ENCODE data around the gene PTH1R. TPM values are rescaled to one million over a fixed set of nuclear protein-coding genes. Genes with fewer than 3 reads are reported as not detected.

The PTH1R gene
- polyA plus RNA-seq, 3 donors: not detected

- no peak overlapping the region for H3K27ac ChIP-seq (ENCODE audit: low read depth in 1 of 2, low read length in 2 of 2)
- H3K4me1 ChIP-seq (ENCODE audit: control insufficient read depth in 1 of 2, insufficient read depth in 2 of 2, low read length in 2 of 2): peaks cover 17 to 21% of the 10 kb centered on the region in 2 donors
- no peak overlapping the region for H2AFZ ChIP-seq (ENCODE audit: insufficient read depth, low read depth, low read length, poor library complexity, severe bottlenecking)
- H3K36me3 ChIP-seq (replicated peaks in 1 of 2; ENCODE audit: control insufficient read depth in 1 of 2, insufficient read depth in 2 of 2, low read length in 2 of 2): no peaks in the 10 kb centered on the region
- no peak overlapping the region for H3K27ac Mint-ChIP-seq
- H3K4me2 ChIP-seq (replicated peaks; ENCODE audit: extremely low read depth, low read length, poor library complexity, severe bottlenecking): no peak overlapping the region
- no peak for DNase-seq
- no peak for TF ChIP-seq CTCF (IDR thresholded peaks at IDR 0.05)
- H3K4me1 Mint-ChIP-seq: peaks cover 13% of the 10 kb centered on the region
- no peak overlapping the region for H3K4me3 Mint-ChIP-seq
- H3K79me2 ChIP-seq (ENCODE audit: insufficient read depth, low read length): no peaks in the 10 kb centered on the region
- H3K27me3 Mint-ChIP-seq (ENCODE audit: low read depth in 3 of 3): peaks cover 9 to 30% (median 17%) of the 10 kb centered on the region in 3 donors
- no peaks in the 10 kb centered on the region for H4K20me1 ChIP-seq (ENCODE audit: insufficient read depth, low read length)
- H3K36me3 Mint-ChIP-seq: no peaks in the 10 kb centered on the region
- no peak overlapping the region for H3K4me3 ChIP-seq (replicated peaks in 1 of 3; ENCODE audit: low read depth in 2 of 3, low read length in 3 of 3)
- intact Hi-C loops (cut with micrococcal nuclease): no loop called here
- peaks cover 0 to 19% of the 10 kb centered on the region in 2 donors for H3K27me3 ChIP-seq (ENCODE audit: control insufficient read depth in 2 of 2, insufficient read depth in 2 of 2, low read length in 2 of 2)
- peaks cover 18 to 35% (median 29%) of the 10 kb centered on the region in 7 donors for H3K9me3 Mint-ChIP-seq
- peaks cover 16 to 17% of the 10 kb centered on the region in 2 donors for H3K9me3 ChIP-seq (replicated peaks in 1 of 2; ENCODE audit: control insufficient read depth in 1 of 2, insufficient read depth in 1 of 2, low read length in 2 of 2)
- WGBS (ENCODE audit: insufficient coverage): 100% methylated on average over 1 of the region's 3 CpGs
- no peak overlapping the region for H3K9ac ChIP-seq (ENCODE audit: insufficient read depth, low read length, poor library complexity, severe bottlenecking)
Observed at GRCh38 chr3:46843508-46843907, 34.0 kb upstream of the PTH1R start.

- Mint-ChIP-seq H3K9me3 (peaks cover 16 to 28% (median 24%) of the 10 kb centered on the region in 7 donors), H3K36me3 (no peaks in the 10 kb centered on the region), H3K4me3 (no peak overlapping the region), H3K4me1 (peaks cover 13% of the 10 kb centered on the region), H3K27me3 (ENCODE audit: low read depth in 3 of 3) (peaks cover 9 to 30% (median 20%) of the 10 kb centered on the region in 3 donors), H3K27ac (peak overlapping the region in 2 of 7 donors; percentile 10 to 64)
- Histone ChIP-seq H3K36me3 (replicated peaks in 1 of 2; ENCODE audit: control insufficient read depth in 1 of 2, insufficient read depth in 2 of 2, low read length in 2 of 2) (no peaks in the 10 kb centered on the region), H2AFZ (ENCODE audit: insufficient read depth, low read depth, low read length, poor library complexity, severe bottlenecking) (no peak overlapping the region), H3K4me2 (replicated peaks; ENCODE audit: extremely low read depth, low read length, poor library complexity, severe bottlenecking) (no peak overlapping the region), H3K79me2 (ENCODE audit: insufficient read depth, low read length) (no peaks in the 10 kb centered on the region), H3K4me1 (ENCODE audit: control insufficient read depth in 1 of 2, insufficient read depth in 2 of 2, low read length in 2 of 2) (peaks cover 17 to 21% of the 10 kb centered on the region in 2 donors), H4K20me1 (ENCODE audit: insufficient read depth, low read length) (no peaks in the 10 kb centered on the region), H3K9ac (ENCODE audit: insufficient read depth, low read length, poor library complexity, severe bottlenecking) (no peak overlapping the region), H3K9me3 (replicated peaks in 1 of 2; ENCODE audit: control insufficient read depth in 1 of 2, insufficient read depth in 1 of 2, low read length in 2 of 2) (peaks cover 13 to 16% of the 10 kb centered on the region in 2 donors), H3K27ac (ENCODE audit: low read depth in 1 of 2, low read length in 2 of 2) (no peak overlapping the region), H3K27me3 (ENCODE audit: control insufficient read depth in 2 of 2, insufficient read depth in 2 of 2, low read length in 2 of 2) (peaks cover 0 to 19% of the 10 kb centered on the region in 2 donors), H3K4me3 (replicated peaks in 1 of 3; ENCODE audit: low read depth in 2 of 3, low read length in 3 of 3) (no peak overlapping the region)
- DNase-seq: no peak
- no peak for TF ChIP-seq CTCF (IDR thresholded peaks at IDR 0.05)
- WGBS (ENCODE audit: insufficient coverage): 100% methylated on average over 3 of the region's 3 CpGs
- intact Hi-C loops (cut with micrococcal nuclease): no loop called here
Observed at GRCh38 chr3:46844397-46844796, 33.1 kb upstream of the PTH1R start.
